ENCODE measurements around the gene CASP9.

The CASP9 gene

GRCh38 chr1:15444468-15445389 is 79.3 kb downstream of the CASP9 start:
- DNase-seq: no peak

GRCh38 chr1:15443281-15443680 is 80.7 kb downstream of the CASP9 start:
- no peak for DNase-seq

- DNase-seq: no peak
These were observed 81.3 kb downstream of the CASP9 start for GRCh38 chr1:15442759-15443158.

- DNase-seq: no peak
These were observed 81.9 kb downstream of the CASP9 start for GRCh38 chr1:15442119-15442518.
